ENCODE results near the gene GDAP1L1.
"Not testable (repeated sequence)": the region's sequence is repeated elsewhere in the genome, so short reads cannot be mapped to it uniquely, and the experiment has no call there.

Gene GDAP1L1

DNA sequence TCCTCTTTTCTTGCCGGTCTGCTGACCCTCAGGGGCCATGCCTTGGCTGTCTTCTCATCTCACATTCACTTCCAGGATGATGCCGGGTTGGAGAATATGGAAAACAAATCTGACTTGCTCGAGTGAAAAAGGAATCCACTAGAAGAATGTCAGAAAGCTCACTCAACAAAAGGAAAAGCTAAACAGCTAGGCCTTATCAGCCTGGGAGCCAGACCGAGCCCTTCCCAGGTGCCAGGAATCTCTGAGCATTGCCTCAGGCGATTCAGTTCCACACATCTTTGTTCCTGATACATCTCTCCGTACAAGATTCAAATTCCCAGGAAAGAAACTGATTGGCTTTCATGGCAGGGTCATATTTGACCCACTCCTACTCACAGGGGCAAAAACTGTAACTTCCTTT, 27.3 kb upstream of the GDAP1L1 start:
- DNase-seq (ENCODE audit: low read depth): no peak

DNA sequence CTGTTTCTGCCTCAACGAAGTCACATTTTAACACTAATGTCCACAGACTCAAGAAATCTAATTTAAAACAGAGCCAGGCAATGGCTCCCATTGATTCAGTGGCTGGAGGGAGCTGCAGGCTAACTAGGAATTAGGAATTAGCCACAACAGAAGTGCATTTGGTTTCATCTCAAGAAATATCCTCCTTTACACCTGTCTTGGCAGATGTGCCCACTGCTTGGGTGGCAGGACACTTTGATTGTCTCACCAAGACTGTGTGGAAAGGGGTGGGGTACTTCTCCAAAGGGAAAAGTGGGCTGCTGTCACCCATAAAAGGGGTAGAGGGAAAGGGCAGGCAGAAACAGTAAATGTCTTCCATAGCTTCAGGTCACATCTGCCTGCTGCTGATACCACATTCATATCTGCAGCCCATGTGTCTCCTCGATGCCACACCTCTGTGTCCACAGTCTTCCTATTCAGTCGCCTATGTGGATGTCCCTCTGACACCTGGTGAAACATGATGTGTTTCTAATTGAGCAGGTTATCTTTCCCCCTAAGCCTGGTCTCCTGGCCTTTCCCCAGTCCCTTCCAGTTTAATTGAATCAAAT, 25.6 kb upstream of the GDAP1L1 start:
- DNase-seq (ENCODE audit: low read depth): no peak

DNA sequence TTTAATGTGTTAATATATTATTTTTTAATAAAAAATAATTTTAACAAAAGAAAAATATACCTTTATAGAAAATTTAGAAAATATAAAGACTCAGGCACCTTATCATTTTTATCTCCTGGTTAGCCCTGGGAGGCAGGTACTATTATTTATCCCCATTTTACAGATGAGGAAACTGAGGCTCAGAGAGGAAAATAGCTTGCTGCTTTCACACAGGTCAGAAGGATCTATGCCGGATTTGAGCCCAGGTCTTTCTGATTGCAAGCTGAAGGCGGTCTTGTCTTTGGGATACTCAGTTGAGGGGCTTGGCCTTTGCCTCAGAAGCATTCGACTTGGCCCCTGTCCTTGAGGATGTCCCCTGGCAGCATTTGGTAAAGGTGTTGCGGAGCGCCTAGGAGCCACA, 25.1 kb upstream of the GDAP1L1 start:
- no peak for DNase-seq (ENCODE audit: low read depth)

DNA sequence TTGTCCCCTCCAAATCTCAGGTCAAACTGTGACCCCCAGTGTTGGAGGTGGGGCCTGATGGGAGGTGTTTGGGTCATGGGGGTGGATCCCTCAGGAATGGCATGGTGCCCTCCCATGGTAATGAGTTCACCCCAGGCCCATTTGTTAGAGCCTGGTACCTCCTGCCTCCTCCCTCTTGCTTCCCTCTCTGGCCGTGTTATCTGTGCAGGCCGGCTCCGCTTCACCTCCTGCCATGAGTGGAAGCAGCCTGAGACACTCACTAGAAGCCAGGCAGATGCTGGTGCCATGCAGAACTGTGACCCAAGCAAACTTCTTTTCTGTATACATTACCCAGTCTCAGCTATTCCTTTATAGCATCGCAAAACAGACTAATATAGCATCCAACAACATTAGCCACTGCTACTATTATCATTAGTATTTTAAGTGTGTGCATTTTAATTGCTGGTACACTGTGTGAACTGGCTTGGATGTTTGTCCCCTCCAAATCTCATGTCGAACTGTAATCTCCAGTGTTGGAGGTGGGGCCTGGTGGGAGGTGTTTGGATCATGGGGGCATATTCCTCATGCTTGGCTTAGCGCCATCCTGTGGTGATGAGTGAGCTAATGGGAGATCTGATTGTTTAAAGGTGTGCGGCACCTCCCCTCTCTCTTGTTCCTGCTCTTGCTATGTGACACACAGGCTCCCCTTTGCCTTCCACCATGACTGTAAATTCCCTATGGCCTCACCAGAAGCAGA, 24.3 kb upstream of the GDAP1L1 start:
- no peak for DNase-seq (ENCODE audit: low read depth)

DNA sequence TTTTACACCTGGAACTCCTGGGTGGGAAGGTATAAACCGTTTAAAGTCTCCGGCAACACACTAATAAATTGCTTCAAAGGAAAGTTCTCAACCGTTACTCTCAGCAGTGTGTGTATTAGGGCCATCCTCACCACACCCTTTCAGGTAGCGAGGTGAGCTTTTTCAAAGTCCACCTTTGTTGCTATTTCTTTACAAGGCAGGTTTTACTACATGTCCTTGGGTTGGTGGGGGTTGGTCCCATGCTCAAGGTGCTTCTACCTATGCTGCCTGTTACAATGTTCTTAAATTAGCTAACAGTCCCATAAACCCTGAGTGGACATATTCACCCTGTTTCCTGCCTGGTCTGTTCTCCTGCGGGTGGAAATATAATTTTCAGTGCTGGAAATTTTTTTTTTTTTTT, 23.4 kb upstream of the GDAP1L1 start:
- DNase-seq (ENCODE audit: low read depth): no peak

DNA sequence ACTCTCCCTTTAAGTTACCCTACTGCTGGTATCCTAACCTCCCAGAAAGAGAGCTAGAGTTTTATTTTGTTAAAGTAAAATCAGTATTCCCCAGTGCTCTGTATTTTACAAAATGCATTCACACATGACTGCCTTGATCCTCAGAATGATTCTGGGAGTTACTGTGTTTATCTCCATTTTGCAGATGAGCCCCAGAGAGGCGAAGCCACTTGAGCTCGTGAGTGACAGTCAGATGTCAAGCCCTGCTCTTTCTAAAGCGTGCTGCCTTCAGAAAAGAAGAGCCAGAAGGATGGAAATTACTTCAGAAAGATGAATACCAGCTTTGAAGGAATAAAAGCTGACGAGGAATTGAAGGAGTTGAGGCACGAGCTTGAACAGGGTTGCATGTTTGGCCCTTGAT, 22.5 kb upstream of the GDAP1L1 start:
- no peak for DNase-seq (ENCODE audit: low read depth)

DNA sequence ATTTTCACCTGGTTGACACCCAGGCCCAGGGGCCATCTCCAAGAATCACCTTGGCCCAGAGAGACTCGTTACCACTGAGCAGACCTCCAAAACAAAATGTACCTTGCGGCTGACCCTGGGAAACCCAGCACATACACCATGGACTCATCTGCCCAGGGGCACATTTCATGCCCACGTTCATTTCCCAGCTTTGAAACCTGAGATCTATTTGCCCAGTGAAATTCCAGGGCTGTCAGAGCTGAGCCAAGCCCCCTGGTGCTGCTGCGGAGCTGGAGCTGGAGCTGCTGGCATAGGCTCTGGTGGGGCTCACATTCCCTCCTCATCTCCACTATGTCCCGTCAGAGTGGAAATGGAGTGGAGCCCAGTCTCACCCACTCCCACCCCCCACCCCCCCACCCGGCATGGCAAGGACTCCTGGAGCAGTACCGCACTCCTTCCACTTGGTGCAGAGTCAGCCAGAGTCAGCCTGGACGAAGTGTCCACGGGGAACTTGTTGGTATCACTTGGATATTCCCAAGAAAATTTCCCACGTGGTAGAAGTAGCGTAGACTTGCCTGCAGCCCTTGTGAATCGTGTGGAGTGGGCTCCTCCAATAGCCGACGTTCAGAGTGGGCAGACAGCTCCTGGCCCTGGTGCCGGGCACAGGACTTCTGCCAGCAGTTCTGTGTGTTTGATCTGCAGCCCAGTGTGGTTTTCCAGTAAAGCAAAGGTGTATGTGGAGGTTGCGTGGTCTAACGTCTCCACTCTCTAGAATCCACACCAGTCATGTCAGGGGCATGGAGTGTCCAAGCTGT, 18.4 kb upstream of the GDAP1L1 start:
- no peak for DNase-seq (ENCODE audit: low read depth)

DNA sequence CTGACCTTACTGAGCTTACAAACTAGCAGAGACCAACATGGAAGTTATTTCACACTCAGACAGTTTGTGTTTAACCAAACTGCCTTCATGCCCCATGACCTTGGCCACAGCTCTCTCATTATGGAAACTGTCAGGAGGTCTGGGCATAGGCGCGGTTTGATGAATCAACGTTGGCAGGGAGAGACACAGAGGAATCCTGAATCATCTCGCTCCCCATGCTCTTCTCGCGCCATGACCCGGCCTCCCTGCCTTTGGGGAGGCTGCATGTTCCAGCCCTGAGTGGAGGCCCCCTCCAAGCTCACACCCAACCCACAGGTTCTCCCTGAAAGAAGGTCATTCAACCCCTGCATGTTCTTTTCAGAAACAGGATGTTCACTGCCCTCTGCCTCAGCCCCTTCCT, 15.9 kb upstream of the GDAP1L1 start:
- DNase-seq (ENCODE audit: low read depth): no peak

DNA sequence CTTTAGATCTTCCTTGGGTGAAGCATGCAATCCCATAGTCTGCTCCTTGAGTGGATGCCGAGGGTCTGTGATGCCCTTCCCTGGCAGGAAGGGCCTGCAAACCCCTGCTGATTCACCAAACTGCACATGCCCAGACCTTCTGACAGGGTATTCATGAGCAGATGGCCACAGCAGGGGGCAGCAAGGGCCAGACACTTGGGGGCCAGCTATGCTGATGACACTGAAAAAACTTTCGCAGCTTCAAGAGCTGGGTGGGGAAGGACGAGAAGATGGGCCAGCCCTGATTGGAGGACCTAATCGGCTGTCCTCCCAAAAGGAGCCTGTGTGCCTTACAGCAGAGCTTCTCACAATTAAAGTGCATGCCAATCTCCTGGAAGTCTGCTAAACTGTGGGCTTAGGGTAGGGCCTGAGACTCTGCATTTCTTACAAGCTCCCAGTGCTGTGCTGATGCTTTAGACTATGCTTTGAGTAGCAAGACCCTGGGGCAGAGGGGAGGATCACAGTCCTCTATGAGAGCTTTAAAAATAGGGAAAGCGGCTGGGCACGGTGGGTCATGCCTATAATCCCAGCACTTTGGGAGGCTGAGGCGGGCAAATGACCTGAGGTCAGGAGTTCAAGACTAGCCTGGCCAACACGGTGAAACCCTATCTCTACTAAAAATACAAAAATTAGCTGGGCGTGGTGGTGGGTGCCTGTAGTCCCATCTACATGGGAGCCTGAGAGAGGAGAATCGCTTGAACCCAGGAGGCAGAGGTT, 15.2 kb upstream of the GDAP1L1 start:
- no peak for DNase-seq (ENCODE audit: low read depth)

DNA sequence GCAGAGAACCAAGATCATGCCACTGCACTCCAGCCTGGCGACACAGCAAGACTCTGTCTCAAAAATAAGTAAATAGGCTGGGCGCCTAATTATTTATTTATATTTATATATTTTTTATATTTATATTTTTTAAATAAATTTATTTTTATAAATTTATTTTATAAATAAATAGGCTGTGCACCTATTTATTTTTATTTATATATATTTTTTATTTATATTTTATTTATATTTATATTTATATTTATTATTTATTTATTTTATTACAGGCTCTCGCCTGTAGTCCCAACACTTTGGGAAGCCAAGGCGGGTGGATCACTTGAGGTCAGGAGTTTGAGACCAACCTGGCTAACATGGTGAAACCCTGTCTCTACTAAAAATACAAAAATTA, 14.6 kb upstream of the GDAP1L1 start:
- DNase-seq (ENCODE audit: low read depth): not testable (repeated sequence)

DNA sequence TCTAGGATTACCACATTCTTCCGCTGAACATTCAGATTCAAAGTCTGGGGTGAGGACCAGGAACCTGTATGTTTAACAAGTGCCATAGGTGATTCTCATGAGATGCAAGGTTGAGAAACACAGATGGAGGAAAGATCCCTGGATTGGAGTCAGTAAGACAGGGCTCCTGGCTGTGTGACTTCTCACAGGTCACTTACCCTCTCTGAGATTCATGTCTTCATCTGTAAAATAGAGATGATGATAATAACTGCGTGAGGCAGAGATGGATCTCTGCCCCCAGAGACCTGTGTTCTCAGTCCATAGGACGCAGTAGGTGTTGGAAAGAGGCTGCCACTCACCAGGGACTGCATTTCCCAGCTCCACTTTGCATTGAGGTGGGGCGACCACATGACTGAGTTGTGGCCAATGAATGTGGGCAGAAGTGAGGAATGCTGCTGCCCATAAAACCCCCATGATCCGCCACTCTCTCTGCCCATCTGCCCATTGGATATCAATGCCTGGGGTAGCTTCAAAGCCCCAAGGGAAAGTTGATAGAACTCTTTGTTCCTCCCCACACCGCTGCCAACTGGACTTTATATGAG, 13.6 kb upstream of the GDAP1L1 start:
- no peak for DNase-seq (ENCODE audit: low read depth)

DNA sequence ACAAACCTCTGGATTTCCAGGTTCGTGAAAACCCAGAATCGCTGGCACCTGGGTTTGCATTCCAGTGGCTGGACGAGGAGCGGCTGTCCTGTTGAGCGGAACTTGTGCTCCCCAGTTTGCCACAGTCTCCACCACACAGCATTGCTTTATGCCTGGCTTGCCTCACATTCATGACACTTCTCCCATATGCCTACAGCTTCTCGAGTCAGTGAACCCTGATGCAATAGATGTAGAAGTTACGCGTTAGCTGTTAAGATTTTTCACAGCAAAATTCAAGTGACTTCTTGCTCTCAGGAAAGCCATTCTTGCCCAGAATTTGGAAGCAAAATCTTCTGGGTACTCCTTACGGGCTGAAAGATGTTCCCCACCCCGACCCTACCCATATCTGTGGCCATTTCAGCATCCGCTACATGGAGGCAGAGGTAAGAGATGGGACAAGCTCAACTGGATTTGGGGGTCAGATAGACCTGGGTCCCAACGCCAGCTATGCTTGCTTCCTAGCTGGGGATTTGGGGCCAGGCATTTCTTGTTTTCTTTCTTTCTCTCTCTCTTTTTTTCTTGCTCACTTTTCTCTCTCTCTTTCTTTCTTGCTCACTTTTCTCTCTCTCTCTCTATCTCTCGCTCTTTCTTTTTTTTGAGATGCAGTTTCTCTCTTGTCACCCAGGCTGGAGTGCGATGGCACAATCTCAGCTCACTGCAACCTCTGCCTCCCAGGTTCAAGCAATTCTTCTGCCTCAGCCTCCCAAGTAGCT, 12.4 kb upstream of the GDAP1L1 start:
- DNase-seq (ENCODE audit: low read depth): no peak

DNA sequence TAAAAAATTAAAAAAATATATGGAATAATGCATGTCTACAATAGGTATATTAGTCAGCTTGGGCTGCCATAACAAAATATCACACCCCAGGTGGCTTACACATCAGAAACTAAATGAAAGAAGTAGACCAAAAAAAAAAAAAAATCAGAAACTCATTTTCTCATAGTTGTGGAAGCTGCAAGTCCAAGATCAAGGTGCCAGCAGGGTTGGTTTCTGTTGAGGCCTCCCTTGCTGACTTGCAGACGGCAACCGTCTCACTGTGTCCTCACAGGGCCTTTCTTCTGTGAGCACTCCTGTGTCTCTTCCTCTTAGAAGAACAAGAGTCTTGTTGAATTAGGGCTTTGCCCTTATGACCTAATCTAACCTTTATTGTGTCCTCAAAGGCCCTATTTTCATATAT, 11.4 kb upstream of the GDAP1L1 start:
- no peak for DNase-seq (ENCODE audit: low read depth)

DNA sequence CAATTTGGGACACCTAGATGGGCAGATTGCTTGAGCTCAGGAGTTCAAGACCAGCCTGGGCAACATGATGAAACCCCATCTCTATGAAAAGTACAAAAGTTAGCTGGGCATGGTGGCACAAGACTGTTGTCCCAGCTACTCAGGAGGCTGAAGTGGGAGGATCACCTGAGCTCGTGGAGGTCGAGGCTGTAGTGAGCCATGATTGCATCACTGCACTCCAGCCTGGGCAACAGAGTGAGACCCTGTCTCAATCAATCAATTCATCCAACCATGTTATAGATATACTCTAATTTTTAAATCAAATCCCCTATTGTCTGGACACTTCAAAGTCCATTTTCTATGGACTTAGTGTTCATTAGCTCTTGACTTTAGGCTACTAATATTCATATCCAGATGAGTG, 10.3 kb upstream of the GDAP1L1 start:
- DNase-seq (ENCODE audit: low read depth): not testable (repeated sequence)

DNA sequence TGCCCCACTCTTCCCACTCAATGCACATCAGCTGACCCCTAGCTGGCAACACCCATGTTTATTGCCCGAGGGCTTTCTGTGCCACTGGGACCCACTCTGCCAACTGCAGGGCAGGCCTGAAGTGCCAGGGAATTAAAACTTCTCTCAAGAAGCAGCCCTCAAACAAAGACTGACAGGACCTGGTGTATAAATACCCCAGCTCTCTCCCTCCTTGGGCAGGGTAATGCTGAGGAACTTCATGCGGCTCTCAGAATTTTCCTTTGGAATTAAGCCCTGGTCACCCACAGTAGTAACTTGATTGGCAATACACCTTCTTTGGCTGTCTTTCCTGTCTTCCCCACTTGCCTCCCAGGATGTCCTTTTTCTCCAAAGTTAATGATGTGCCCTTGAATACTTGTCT, 5.3 kb upstream of the GDAP1L1 start:
- no peak for DNase-seq (ENCODE audit: low read depth)

DNA sequence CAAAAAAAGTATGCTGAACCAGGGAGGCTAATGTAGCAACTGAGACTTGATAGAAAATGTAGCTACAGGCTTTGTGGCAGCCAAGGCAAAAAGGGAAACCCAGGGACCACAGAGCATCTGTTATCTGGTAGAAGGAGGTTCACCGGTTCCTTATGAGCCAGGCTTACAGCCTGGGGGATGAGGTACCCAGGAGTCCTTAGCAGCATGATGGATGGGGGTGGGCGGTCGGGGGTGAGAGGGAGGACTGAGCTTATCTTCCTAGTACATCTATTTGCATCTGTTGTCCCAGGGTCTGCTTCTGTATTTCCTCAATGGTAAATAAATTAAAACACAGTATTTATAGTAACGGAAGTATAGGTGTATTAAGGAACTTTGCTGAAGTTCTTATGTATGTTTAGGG, 1.1 kb upstream of the GDAP1L1 start:
- no peak for DNase-seq (ENCODE audit: low read depth)

DNA sequence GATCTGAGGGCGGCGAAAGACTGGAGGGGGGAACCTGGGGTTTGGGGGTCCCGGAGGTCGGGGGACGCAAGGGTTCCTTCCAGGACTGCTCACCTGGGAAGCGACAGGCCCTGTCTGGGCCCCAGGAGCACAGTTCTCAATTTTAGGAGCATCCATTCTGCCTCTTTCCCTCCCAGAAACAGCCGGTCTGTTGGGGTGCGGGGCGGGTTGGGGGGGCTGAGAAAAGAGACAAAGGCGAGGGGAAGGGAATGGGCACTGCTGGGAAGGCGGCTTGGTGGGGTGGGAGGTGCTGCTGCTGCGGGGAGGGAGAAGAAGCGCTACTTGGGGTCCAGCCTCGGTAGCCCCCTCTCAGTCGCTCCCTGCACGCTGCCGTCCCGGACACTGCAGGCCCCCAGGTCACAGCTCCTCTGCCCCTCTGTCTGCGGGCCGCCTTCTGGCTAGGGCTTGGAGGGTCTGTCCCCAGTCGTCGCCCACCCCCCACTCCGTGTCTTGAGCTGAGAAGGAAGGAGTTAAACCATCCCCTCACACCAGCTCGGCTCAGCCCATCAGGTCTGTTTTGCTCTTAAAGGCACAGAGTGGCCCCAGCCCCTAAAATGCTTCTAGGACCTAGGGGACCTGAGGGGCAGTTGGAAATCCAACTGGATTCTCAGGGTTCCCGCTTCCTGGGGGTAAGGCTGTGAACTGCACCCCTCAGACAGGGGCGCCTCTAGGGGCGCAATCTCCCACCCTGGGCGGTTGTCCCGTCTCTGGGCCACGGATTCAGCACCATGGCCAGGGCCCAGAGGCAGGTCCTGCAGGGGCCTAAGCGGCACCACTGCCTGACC, 690 bp downstream of the GDAP1L1 start:
- peak; percentile 6 for DNase-seq (ENCODE audit: low read depth)

DNA sequence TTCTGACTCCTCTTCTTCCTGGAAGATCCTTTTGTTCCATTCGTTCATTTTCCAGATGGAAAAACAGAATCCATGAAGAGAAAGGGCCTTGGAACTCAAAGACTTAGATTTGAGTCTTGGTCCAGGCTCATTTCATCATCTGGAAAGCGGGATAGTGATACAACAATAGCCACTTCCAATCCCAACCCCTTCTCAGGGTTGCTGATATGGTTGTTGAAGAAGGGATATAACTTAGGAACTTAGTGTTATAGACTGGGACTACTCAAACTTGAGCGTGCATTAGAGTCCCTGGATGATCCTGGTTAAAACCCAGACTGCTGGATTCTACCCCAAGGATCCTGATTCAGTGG, 1.3 kb downstream of the GDAP1L1 start:
- no peak for DNase-seq (ENCODE audit: low read depth)

DNA sequence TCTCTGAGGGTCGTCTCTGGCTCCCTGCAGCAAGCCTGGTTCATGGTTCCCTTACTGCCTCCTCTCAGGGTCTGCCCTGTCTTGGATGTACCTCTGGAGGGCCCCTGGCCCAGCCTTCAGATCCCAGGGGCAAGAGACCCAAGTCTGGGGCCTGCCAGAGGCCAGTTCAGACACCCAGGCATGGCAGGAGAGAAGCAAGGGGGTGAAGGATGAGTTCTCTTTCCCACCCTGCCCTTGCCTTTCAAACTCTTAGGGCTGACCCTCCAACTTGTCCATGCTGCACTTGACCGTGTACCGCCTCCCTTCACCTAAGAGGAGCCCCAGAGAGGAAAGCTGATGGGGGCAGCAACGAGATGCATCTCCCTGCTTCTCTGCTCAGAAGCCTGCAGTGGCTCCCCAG, 4.2 kb downstream of the GDAP1L1 start:
- no peak for DNase-seq (ENCODE audit: low read depth)

DNA sequence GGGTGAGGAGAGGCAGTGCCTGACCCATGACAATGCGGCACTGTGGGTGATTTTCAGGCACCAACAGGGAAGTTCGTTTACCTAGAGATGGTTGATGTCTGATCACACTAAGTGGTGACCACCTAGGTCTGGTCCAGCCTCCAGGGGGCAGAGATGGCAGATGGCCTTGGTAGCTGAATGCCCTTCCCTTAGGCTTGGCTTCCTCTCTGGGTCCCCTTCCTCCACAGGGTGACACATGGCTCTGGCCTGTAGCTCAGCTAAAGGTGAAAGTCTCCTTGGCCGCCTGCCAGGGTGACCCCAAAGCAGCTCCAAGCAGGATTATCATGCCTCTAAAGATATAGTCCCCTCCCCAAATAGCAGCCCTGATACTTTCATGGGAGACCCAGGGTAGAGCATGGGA, 6.4 kb downstream of the GDAP1L1 start:
- no peak for DNase-seq (ENCODE audit: low read depth)

DNA sequence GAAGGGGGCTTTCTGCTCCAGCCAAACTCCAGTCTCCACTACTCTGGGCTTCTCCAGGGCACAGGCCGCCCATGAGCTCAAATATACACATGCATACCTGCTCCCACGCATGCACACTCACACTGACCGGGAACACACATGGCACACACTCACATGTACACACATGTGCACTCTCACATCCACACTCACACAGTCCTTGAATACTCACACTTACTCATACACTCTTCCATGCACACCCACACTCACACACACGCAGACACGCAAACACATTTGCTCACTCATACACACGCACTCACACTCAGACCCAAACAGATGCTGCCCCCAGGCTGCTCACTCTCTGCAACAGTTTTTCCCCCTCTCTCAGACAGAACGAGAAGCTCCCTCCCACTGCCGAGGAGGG, 7.0 kb downstream of the GDAP1L1 start:
- DNase-seq (ENCODE audit: low read depth): no peak

Data from stromal cell of bone marrow (primary cell).